ENCODE results near the gene ADRA2B. TPM values are rescaled to one million over a fixed set of nuclear protein-coding genes. Genes with fewer than 3 reads are reported as not detected.

ADRA2B gene
- total RNA-seq, 2 donors from 2014 or later, result 0.47 to 1.4 TPM

GRCh38 chr2:96128456-96128855 lies 12.1 kb upstream of the ADRA2B start:
- DNase-seq (ENCODE audit: low spot score), result no peak
- no peaks in the 10 kb centered on the region for H3K9me3 ChIP-seq

GRCh38 chr2:96124406-96125265 lies 8.3 kb upstream of the ADRA2B start:
- Histone ChIP-seq H3K27ac (no peak overlapping the region), H3K4me3 (no peak overlapping the region), H3K36me3 (no peaks in the 10 kb centered on the region), H3K4me1 (no peaks in the 10 kb centered on the region), H3K27me3 (no peaks in the 10 kb centered on the region), H3K9me3 (no peaks in the 10 kb centered on the region)
- TF ChIP-seq CTCF (IDR thresholded peaks at IDR 0.05), result no peak
- no peak for DNase-seq (ENCODE audit: low spot score)

More at GRCh38 chr2:96128456-96128855, 12.1 kb upstream of the ADRA2B start:
- Histone ChIP-seq H3K27ac (no peak overlapping the region), H3K4me1 (no peaks in the 10 kb centered on the region), H3K27me3 (no peaks in the 10 kb centered on the region), H3K36me3 (no peaks in the 10 kb centered on the region), H3K4me3 (no peak overlapping the region)
- TF ChIP-seq CTCF (IDR thresholded peaks at IDR 0.05), result no peak

- DNase-seq (ENCODE audit: low spot score), result no peak
- H3K9me3 ChIP-seq, result no peaks in the 10 kb centered on the region
- no peak overlapping the region for H3K4me3 ChIP-seq
- H3K27ac ChIP-seq, result no peak overlapping the region
- no peak for TF ChIP-seq CTCF (IDR thresholded peaks at IDR 0.05)
- H3K27me3 ChIP-seq, result no peaks in the 10 kb centered on the region
- H3K4me1 ChIP-seq, result no peaks in the 10 kb centered on the region
- no peaks in the 10 kb centered on the region for H3K36me3 ChIP-seq
Observed at GRCh38 chr2:96123936-96124335, 7.6 kb upstream of the ADRA2B start.

GRCh38 chr2:96123290-96123689 lies 6.9 kb upstream of the ADRA2B start:
- Histone ChIP-seq H3K4me3 (no peak overlapping the region), H3K4me1 (no peaks in the 10 kb centered on the region), H3K27me3 (no peaks in the 10 kb centered on the region), H3K27ac (no peak overlapping the region), H3K36me3 (no peaks in the 10 kb centered on the region), H3K9me3 (no peaks in the 10 kb centered on the region)
- no peak for TF ChIP-seq CTCF (IDR thresholded peaks at IDR 0.05)
- no peak for DNase-seq (ENCODE audit: low spot score)

GRCh38 chr2:96122391-96122790 lies 6.0 kb upstream of the ADRA2B start:
- DNase-seq (ENCODE audit: low spot score), result no peak
- Histone ChIP-seq H3K27me3 (peaks cover 0 to 3% of the 10 kb centered on the region in 2 donors), H3K9me3 (no peaks in the 10 kb centered on the region), H3K27ac (no peak overlapping the region), H3K4me1 (peaks cover 0 to 3% of the 10 kb centered on the region in 2 donors), H3K36me3 (no peaks in the 10 kb centered on the region), H3K4me3 (no peak overlapping the region)
- no peak for TF ChIP-seq CTCF (IDR thresholded peaks at IDR 0.05)
